HG03108 (cell line): ENCODE measurements around the gene ANKRD18B.
"Not testable (repeated sequence)": the region's sequence is repeated elsewhere in the genome, so short reads cannot be mapped to it uniquely, and the experiment has no call there.

Source experiments
- ATAC-seq: cut with Tn5 transposase; IDR thresholded peaks from one replicate; pipeline ENCODE4 v1.9.1; 2021; ENCODE audit warnings: moderate library complexity; ENCODE audit not compliant: unreplicated experiment

The ANKRD18B gene

GRCh38 chr9:33523397-33524305 lies at the start of gene ANKRD18B:
ANKRD18B (plus strand) TSS chr9:33524251; CDS start chr9:33524490, 239 bp downstream.
- ATAC-seq, result not testable (repeated sequence)

- ATAC-seq, result no peak
These were observed 48.7 kb upstream of the ANKRD18B start for GRCh38 chr9:33475357-33475756.

- no peak for ATAC-seq
These were observed 47.5 kb upstream of the ANKRD18B start for GRCh38 chr9:33476503-33476902.

GRCh38 chr9:33480106-33480505 lies 43.9 kb upstream of the ANKRD18B start:
- no peak for ATAC-seq

- no peak for ATAC-seq
These were observed 43.1 kb upstream of the ANKRD18B start for GRCh38 chr9:33480976-33481375.

GRCh38 chr9:33485312-33485711 lies 38.7 kb upstream of the ANKRD18B start:
- ATAC-seq, result not testable (repeated sequence)

GRCh38 chr9:33489066-33489465 lies 35.0 kb upstream of the ANKRD18B start:
- ATAC-seq, result no peak

- ATAC-seq, result not testable (repeated sequence)
These were observed 30.2 kb upstream of the ANKRD18B start for GRCh38 chr9:33493819-33494218.

- no peak for ATAC-seq
These were observed 25.7 kb upstream of the ANKRD18B start for GRCh38 chr9:33498387-33498786.

GRCh38 chr9:33506626-33507370 lies 17.3 kb upstream of the ANKRD18B start:
- no peak for ATAC-seq

- no peak for ATAC-seq
These were observed 13.5 kb upstream of the ANKRD18B start for GRCh38 chr9:33510262-33511183.

GRCh38 chr9:33511184-33511517 lies 12.9 kb upstream of the ANKRD18B start:
- not testable (repeated sequence) for ATAC-seq

- not testable (repeated sequence) for ATAC-seq
These were observed 11.5 kb upstream of the ANKRD18B start for GRCh38 chr9:33512535-33512934.

- not testable (repeated sequence) for ATAC-seq
These were observed 8.6 kb upstream of the ANKRD18B start for GRCh38 chr9:33515342-33515995.

- not testable (repeated sequence) for ATAC-seq
These were observed 7.7 kb upstream of the ANKRD18B start for GRCh38 chr9:33516397-33516796.

GRCh38 chr9:33517373-33517772 lies 6.7 kb upstream of the ANKRD18B start:
- ATAC-seq, result no peak

- not testable (repeated sequence) for ATAC-seq
These were observed 6.0 kb upstream of the ANKRD18B start for GRCh38 chr9:33517934-33518577.

GRCh38 chr9:33521861-33522260 lies 2.2 kb upstream of the ANKRD18B start:
- ATAC-seq, result not testable (repeated sequence)

- ATAC-seq, result no peak
These were observed 376 bp downstream of the ANKRD18B start for GRCh38 chr9:33524306-33524947.
